IMR-90 (cell line): ENCODE measurements around the gene DYNC2H1. TPM values are rescaled to one million over a fixed set of nuclear protein-coding genes. Genes with fewer than 3 reads are reported as not detected.

Experiments
- ATAC-seq: fragments of 200-7000 bp; cut with Tn5 transposase; 2 replicates; pipeline ENCODE4 v1.9.1; 2020; ENCODE audit warnings: low read depth, mild to moderate bottlenecking, moderate library complexity
- BruUV-seq: library from RNA; stranded (reverse); fragments of 400-500 nt; replicated peaks from 2 replicates; lab custom pipeline; 2021; lab: Mats Ljungman, UMichigan
- CTCF ChIA-PET: fragments of 300-600 bp; formaldehyde crosslinking; extraction: SDS; loops from one replicate; lab custom pipeline; 2021; ENCODE audit warnings: antibody characterized with exemption; lab: Yijun Ruan, JAX
- POLR2A ChIA-PET: fragments of 300-600 bp; sonication (Branson Sonifier 250); formaldehyde crosslinking; loops from one replicate; lab custom pipeline; 2022; ENCODE audit warnings: antibody characterized with exemption; ENCODE audit not compliant: unreplicated experiment; lab: Charles Lee
- DNase-seq: peaks from one replicate; pipeline ENCODE4 v3.0.0; 2013
- H2AFZ ChIP-seq: replicated peaks from 2 replicates; pipeline ENCODE3; 2013; ENCODE audit warnings: low read length, mild to moderate bottlenecking; ENCODE audit not compliant: poor library complexity
- H2AK5ac ChIP-seq: 2 replicates; pipeline ENCODE4 v1.6.1; 2013; ENCODE audit warnings: low read depth, low read length, inconsistent platforms
- H2AK9ac ChIP-seq: replicated peaks from 2 replicates; pipeline ENCODE3; 2013; ENCODE audit warnings: mild to moderate bottlenecking, low read depth, low read length, moderate library complexity; ENCODE audit not compliant: poor library complexity
- H2BK120ac ChIP-seq: 2 replicates; pipeline ENCODE4 v1.6.1; 2013; ENCODE audit warnings: low read depth, low read length, inconsistent platforms
- H2BK15ac ChIP-seq: 3 replicates; pipeline ENCODE4 v1.6.1; 2013; ENCODE audit warnings: low read depth, low read length, inconsistent platforms
- H2BK20ac ChIP-seq: 2 replicates; pipeline ENCODE4 v1.6.1; 2013; ENCODE audit warnings: low read depth, mild to moderate bottlenecking, inconsistent platforms, low read length, moderate library complexity
- H2BK5ac ChIP-seq: 2 replicates; pipeline ENCODE4 v1.6.1; 2013; ENCODE audit warnings: mild to moderate bottlenecking, low read depth, low read length, inconsistent platforms; ENCODE audit not compliant: poor library complexity, severe bottlenecking
- H3K14ac ChIP-seq: replicated peaks from 2 replicates; pipeline ENCODE4 v1.6.1; 2013; ENCODE audit warnings: low read depth, low read length, inconsistent platforms
- H3K18ac ChIP-seq: 2 replicates; pipeline ENCODE4 v1.6.1; 2013; ENCODE audit warnings: low read depth, low read length, control low read depth
- H3K23ac ChIP-seq: 2 replicates; pipeline ENCODE4 v1.6.1; 2013; ENCODE audit warnings: low read depth, low read length, inconsistent platforms
- H3K27ac ChIP-seq: 2 replicates; pipeline ENCODE4 v1.5.1; 2013; ENCODE audit warnings: mild to moderate bottlenecking, control low read depth, low read length; ENCODE audit not compliant: insufficient read depth
- H3K27me3 ChIP-seq: 2 replicates; pipeline ENCODE4 v1.6.1; 2013; ENCODE audit warnings: low read length; ENCODE audit not compliant: control insufficient read depth, insufficient read depth
- H3K36me3 ChIP-seq: 2 replicates; pipeline ENCODE4 v1.6.1; 2013; ENCODE audit warnings: low read length, mixed read lengths; ENCODE audit not compliant: control insufficient read depth, insufficient read depth
- H3K4ac ChIP-seq: 2 replicates; pipeline ENCODE4 v1.6.1; 2013; ENCODE audit warnings: low read depth, low read length, inconsistent platforms
- H3K4me1 ChIP-seq: 2 replicates; pipeline ENCODE4 v1.6.1; 2013; ENCODE audit warnings: low read length, mixed read lengths; ENCODE audit not compliant: control insufficient read depth, insufficient read depth
- H3K4me2 ChIP-seq: 2 replicates; pipeline ENCODE4 v1.6.1; 2013; ENCODE audit warnings: low read depth, mild to moderate bottlenecking, control low read depth, low read length, moderate library complexity
- H3K4me3 ChIP-seq: 2 replicates; pipeline ENCODE4 v1.5.1; 2013; ENCODE audit warnings: low read depth, mild to moderate bottlenecking, control low read depth, low read length, moderate library complexity; ENCODE audit not compliant: insufficient read depth
- H3K56ac ChIP-seq: 2 replicates; pipeline ENCODE4 v1.6.1; 2013; ENCODE audit warnings: low read length, inconsistent platforms; ENCODE audit not compliant: insufficient read depth; ENCODE audit errors: extremely low read depth
- H3K79me1 ChIP-seq, 2 experiments: 2 replicates each; pipeline ENCODE4 v1.6.1; 2013; ENCODE audit warnings: low read length in 2 of 2, inconsistent platforms in 1 of 2, low read depth in 1 of 2
- H3K9ac ChIP-seq: 2 replicates; pipeline ENCODE4 v1.6.1; 2013; ENCODE audit warnings: low read depth, low read length, control low read depth
- H3K9me1 ChIP-seq: 2 replicates; pipeline ENCODE4 v1.6.1; 2013; ENCODE audit warnings: low read length, inconsistent platforms; ENCODE audit not compliant: insufficient read depth
- H3K9me3 ChIP-seq: 2 replicates; pipeline ENCODE4 v1.6.1; 2013; ENCODE audit warnings: low read length; ENCODE audit not compliant: control insufficient read depth, insufficient read depth
- H4K20me1 ChIP-seq: 2 replicates; pipeline ENCODE4 v1.6.1; 2013; ENCODE audit warnings: low read length, inconsistent platforms; ENCODE audit not compliant: insufficient read depth
- H4K5ac ChIP-seq: 2 replicates; pipeline ENCODE4 v1.6.1; 2013; ENCODE audit warnings: mild to moderate bottlenecking, low read depth, low read length, control low read depth
- H4K8ac ChIP-seq, 2 experiments: 2 replicates each; pipeline ENCODE4 v1.6.1; 2013; ENCODE audit warnings: low read depth in 2 of 2, low read length in 2 of 2, control low read depth in 1 of 2, inconsistent platforms in 1 of 2
- H4K91ac ChIP-seq: 2 replicates; pipeline ENCODE4 v1.6.1; 2013; ENCODE audit warnings: low read depth, low read length, inconsistent platforms; ENCODE audit not compliant: insufficient read depth
- BHLHE40 ChIP-seq: fragments of 150-350 bp; IDR thresholded peaks from 2 replicates; pipeline ENCODE4 v1.6.1; 2016; ENCODE audit warnings: mild to moderate bottlenecking, low read depth, low read length
- CEBPB ChIP-seq: IDR thresholded peaks from 2 replicates; pipeline ENCODE4 v1.6.1; 2012; ENCODE audit warnings: low read depth, low read length, improper control_type of control experiment
- CTCF ChIP-seq: conservative IDR thresholded peaks from 2 replicates; pipeline ENCODE4 v1.5.1; 2012; ENCODE audit warnings: mild to moderate bottlenecking, low read depth, low read length, improper control_type of control experiment
- ELK1 ChIP-seq: fragments of 150-350 bp; IDR thresholded peaks from 2 replicates; pipeline ENCODE4 v1.6.1; 2016; ENCODE audit warnings: low read depth, mild to moderate bottlenecking, low read length, moderate library complexity, borderline replicate concordance
- FOS ChIP-seq: fragments of 150-350 bp; IDR thresholded peaks from 2 replicates; pipeline ENCODE4 v1.6.1; 2016; ENCODE audit warnings: low read depth, low read length
- MAFK ChIP-seq: IDR thresholded peaks from 2 replicates; pipeline ENCODE4 v1.6.1; 2012; ENCODE audit warnings: low read depth, low read length, improper control_type of control experiment
- MAZ ChIP-seq: IDR thresholded peaks from 2 replicates; pipeline ENCODE4 v1.6.1; 2012; ENCODE audit warnings: low read depth, mild to moderate bottlenecking, low read length, improper control_type of control experiment, moderate library complexity, borderline replicate concordance
- MXI1 ChIP-seq: IDR thresholded peaks from 2 replicates; pipeline ENCODE4 v1.6.1; 2012; ENCODE audit warnings: low read depth, mild to moderate bottlenecking, low read length, moderate library complexity, borderline replicate concordance
- NFE2L2 ChIP-seq: fragments of 150-350 bp; IDR thresholded peaks from 2 replicates; pipeline ENCODE4 v1.6.1; 2016; ENCODE audit warnings: low read depth, mild to moderate bottlenecking, low read length
- RCOR1 ChIP-seq: IDR thresholded peaks from 2 replicates; pipeline ENCODE4 v1.6.1; 2012; ENCODE audit warnings: mild to moderate bottlenecking, low read length, improper control_type of control experiment; ENCODE audit not compliant: insufficient replicate concordance
- RFX5 ChIP-seq: IDR thresholded peaks from 2 replicates; pipeline ENCODE4 v1.8.0; 2012; ENCODE audit warnings: low read depth, mild to moderate bottlenecking, low read length, moderate library complexity
- SMC3 ChIP-seq: fragments of 150-350 bp; IDR thresholded peaks from 2 replicates; pipeline ENCODE4 v1.6.1; 2016; ENCODE audit warnings: low read depth, mild to moderate bottlenecking, antibody characterized with exemption, low read length, moderate library complexity
- USF2 ChIP-seq: fragments of 150-350 bp; IDR thresholded peaks from 2 replicates; pipeline ENCODE4 v1.6.1; 2017; ENCODE audit warnings: mild to moderate bottlenecking, antibody characterized with exemption, low read length, low read depth
- WGBS, 2 experiments: methylation state at CpG; one replicate each; pipeline versions ENCODE4 v1.1.5 to v1.1.7; 2013; ENCODE audit warnings: missing lambda C conversion rate in 2 of 2; ENCODE audit not compliant: insufficient read length in 1 of 2; ENCODE audit errors: extremely low coverage in 2 of 2; 5-methylcytosine and 5-hydroxymethylcytosine counted together
- dilution Hi-C: fragments of 300-500 bp; cut with HindIII; formaldehyde crosslinking; loops from one replicate; pipeline ENCODE4 v1.14.3; 2018; ENCODE audit warnings: low sequenced_read_pairs; ENCODE audit not compliant: unreplicated experiment
- in situ Hi-C: fragments of 300-500 bp; cut with MboI; formaldehyde crosslinking; loops from 3 replicates; pipeline ENCODE4 v1.14.3; 2019; ENCODE audit warnings: low sequenced_read_pairs, inconsistent platforms, mixed read lengths
- intact Hi-C: fragments of 100-400 bp; cut with micrococcal nuclease; formaldehyde crosslinking; loops from 2 replicates; pipeline ENCODE4 v1.10.0; 2022
- polyA plus RNA-seq, 3 experiments: library from polyadenylated mRNA; depleted of rRNA; stranded (reverse); fragments of >200 nt; gene quantifications; 2 replicates each; pipeline ENCODE4 v1.2.3, GENCODE V29; 2012; ENCODE audit warnings: low replicate concordance in 1 of 3
- total RNA-seq: library from RNA; depleted of rRNA; stranded (reverse); fragments of >200 nt; gene quantifications from 2 replicates; pipeline ENCODE4 v1.2.3, GENCODE V29; 2012

Gene DYNC2H1
- total and polyA plus RNA-seq, 2 of the 4 experiments (the other 2 are of a cell fraction), result 5.7 to 21.0 TPM

GRCh38 chr11:103487113-103487512 is 377.9 kb downstream of the DYNC2H1 start:
- H3K18ac ChIP-seq, result no peak overlapping the region
- H4K8ac ChIP-seq, result no peak overlapping the region
- intact Hi-C loops, result no loop called here
- H3K79me1 ChIP-seq, result no peaks in the 10 kb centered on the region
- H3K9me3 ChIP-seq, result peaks cover 4% of the 10 kb centered on the region; the same call in 1 of the 2 replicates
- no peaks in the 10 kb centered on the region for H4K20me1 ChIP-seq
- H2AK9ac ChIP-seq, result no peak overlapping the region
- in situ Hi-C loops, result no loop called here
- ChIA-PET POLR2A (no interaction called here), CTCF (no interaction called here)
- BruUV-seq, result no TSS peak
- TF ChIP-seq MAFK (no peak), MAZ (no peak), RCOR1 (no peak), NFE2L2 (no peak), SMC3 (no peak), MXI1 (no peak), ELK1 (no peak), BHLHE40 (no peak), FOS (no peak), CTCF (no peak), RFX5 (no peak), USF2 (no peak), CEBPB (no peak)
- H3K56ac ChIP-seq, result no peak overlapping the region
- H3K9ac ChIP-seq, result no peak overlapping the region
- no peaks in the 10 kb centered on the region for H3K27me3 ChIP-seq
- no peak overlapping the region for H3K14ac ChIP-seq
- H3K4me1 ChIP-seq, result no peaks in the 10 kb centered on the region
- no peaks in the 10 kb centered on the region for H3K36me3 ChIP-seq
- no peaks in the 10 kb centered on the region for H3K9me1 ChIP-seq
- dilution Hi-C loops, result no loop called here
- H2BK120ac ChIP-seq, result no peak overlapping the region
- H4K91ac ChIP-seq, result no peak overlapping the region
- H3K27ac ChIP-seq, result no peak overlapping the region
- no peak overlapping the region for H2BK15ac ChIP-seq
- H2AK5ac ChIP-seq, result no peak overlapping the region
- H4K5ac ChIP-seq, result no peak overlapping the region
- H2BK20ac ChIP-seq, result no peak overlapping the region
- no peak overlapping the region for H2AFZ ChIP-seq
- H2BK5ac ChIP-seq, result no peak overlapping the region
- WGBS, 2 experiments, result no CpG with 5 or more reads among the region's 4 CpGs
- H3K23ac ChIP-seq, result no peak overlapping the region
- H3K4me3 ChIP-seq, result no peak overlapping the region
- H3K4me2 ChIP-seq, result no peak overlapping the region
- ATAC-seq (no peak), DNase-seq (no peak)
- H3K4ac ChIP-seq, result no peak overlapping the region
